ENCODE results near the gene LCE3B. TPM values are rescaled to one million over a fixed set of nuclear protein-coding genes. Genes with fewer than 3 reads are reported as not detected.

The LCE3B gene
- polyA plus RNA-seq, 1 donor from 2014 or later: not detected

DNA sequence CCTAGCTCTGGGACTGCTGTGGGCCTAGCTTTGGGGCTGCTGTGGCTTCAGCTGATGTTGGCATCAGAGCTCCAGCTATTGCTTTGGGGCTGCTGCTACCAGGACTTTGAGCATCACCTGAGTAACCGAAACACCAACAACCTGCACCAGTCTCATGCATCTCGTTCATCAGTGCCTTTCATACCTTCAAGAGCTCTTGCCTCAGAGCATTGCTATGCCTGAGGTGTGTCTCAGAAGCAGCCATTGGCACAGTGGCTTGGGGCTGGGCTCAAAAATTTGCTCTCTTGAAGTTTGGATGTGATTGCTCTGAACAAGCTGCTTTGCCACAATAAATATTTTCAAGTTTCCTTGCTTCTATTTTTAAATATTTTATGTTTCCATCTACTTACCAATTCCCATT lies 42.8 kb downstream of the LCE3B start:
- no peak overlapping the region for H2AFZ ChIP-seq (ENCODE audit: low read depth, low read length)
- no peaks in the 10 kb centered on the region for H3K27me3 ChIP-seq (ENCODE audit: insufficient read depth, low read depth, low read length)
- H3K4me3 ChIP-seq (ENCODE audit: low read length): no peak overlapping the region
- no peaks in the 10 kb centered on the region for H3F3A ChIP-seq (ENCODE audit: insufficient read depth, low read length, poor library complexity, severe bottlenecking)
- no peaks in the 10 kb centered on the region for H3K9me2 ChIP-seq (ENCODE audit: insufficient read depth, low read length)
- no peaks in the 10 kb centered on the region for H3K79me2 ChIP-seq (replicated peaks; ENCODE audit: insufficient read depth, low read length)
- H4K20me1 ChIP-seq (ENCODE audit: insufficient read depth): no peaks in the 10 kb centered on the region
- peaks cover 4% of the 10 kb centered on the region for H3K9me3 ChIP-seq (ENCODE audit: low read length)
- H3K4me2 ChIP-seq (ENCODE audit: low read length): no peak overlapping the region
- no peaks in the 10 kb centered on the region for H3K36me3 ChIP-seq (ENCODE audit: insufficient read depth, low read length)
- H3K9ac ChIP-seq (ENCODE audit: low read length): no peak overlapping the region
- TF ChIP-seq MXI1 (conservative IDR thresholded peaks at IDR 0.05; ENCODE audit: poor library complexity, severe bottlenecking): no peak
- no peak for TF ChIP-seq RAD21 (conservative IDR thresholded peaks at IDR 0.05)
- TF ChIP-seq, protein P1, sequence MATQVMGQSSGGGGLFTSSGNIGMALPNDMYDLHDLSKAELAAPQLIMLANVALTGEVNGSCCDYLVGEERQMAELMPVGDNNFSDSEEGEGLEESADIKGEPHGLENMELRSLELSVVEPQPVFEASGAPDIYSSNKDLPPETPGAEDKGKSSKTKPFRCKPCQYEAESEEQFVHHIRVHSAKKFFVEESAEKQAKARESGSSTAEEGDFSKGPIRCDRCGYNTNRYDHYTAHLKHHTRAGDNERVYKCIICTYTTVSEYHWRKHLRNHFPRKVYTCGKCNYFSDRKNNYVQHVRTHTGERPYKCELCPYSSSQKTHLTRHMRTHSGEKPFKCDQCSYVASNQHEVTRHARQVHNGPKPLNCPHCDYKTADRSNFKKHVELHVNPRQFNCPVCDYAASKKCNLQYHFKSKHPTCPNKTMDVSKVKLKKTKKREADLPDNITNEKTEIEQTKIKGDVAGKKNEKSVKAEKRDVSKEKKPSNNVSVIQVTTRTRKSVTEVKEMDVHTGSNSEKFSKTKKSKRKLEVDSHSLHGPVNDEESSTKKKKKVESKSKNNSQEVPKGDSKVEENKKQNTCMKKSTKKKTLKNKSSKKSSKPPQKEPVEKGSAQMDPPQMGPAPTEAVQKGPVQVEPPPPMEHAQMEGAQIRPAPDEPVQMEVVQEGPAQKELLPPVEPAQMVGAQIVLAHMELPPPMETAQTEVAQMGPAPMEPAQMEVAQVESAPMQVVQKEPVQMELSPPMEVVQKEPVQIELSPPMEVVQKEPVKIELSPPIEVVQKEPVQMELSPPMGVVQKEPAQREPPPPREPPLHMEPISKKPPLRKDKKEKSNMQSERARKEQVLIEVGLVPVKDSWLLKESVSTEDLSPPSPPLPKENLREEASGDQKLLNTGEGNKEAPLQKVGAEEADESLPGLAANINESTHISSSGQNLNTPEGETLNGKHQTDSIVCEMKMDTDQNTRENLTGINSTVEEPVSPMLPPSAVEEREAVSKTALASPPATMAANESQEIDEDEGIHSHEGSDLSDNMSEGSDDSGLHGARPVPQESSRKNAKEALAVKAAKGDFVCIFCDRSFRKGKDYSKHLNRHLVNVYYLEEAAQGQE (IDR thresholded peaks at IDR 0.05; ENCODE audit: borderline replicate concordance): no peak
- no peak for TF ChIP-seq TAF1 (IDR thresholded peaks at IDR 0.05; ENCODE audit: low read depth)
- no peak for TF ChIP-seq SMC3 (conservative IDR thresholded peaks at IDR 0.05; ENCODE audit: poor library complexity)
- TF ChIP-seq POLR2AphosphoS5 (IDR thresholded peaks at IDR 0.05): no peak
- TF ChIP-seq EZH2 (IDR thresholded peaks at IDR 0.05; ENCODE audit: borderline replicate concordance, insufficient read depth, low read length, poor library complexity, severe bottlenecking): no peak
- H3K27ac ChIP-seq (ENCODE audit: low read length): no peak overlapping the region

DNA sequence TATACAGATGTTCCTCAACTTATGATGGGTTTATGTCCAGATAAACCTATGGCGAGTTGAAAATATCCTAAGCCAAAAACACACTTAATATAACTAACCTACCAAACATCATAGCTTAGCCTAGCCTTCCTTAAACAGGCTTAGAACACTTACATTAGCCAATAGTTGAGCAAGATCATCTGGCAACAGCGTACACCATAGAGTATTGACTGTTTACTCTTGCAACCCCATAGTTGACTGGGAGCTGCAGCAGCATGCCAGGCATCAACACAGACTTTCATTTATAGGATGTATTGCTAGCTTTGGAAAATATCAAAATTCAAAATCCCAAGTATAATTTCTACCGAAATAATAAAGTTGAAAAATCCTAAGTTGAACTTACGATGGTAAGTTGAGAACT lies 44.1 kb downstream of the LCE3B start:
- H3K9me2 ChIP-seq (ENCODE audit: insufficient read depth, low read length): no peaks in the 10 kb centered on the region
- no peak overlapping the region for H3K4me2 ChIP-seq (ENCODE audit: low read length)
- no peaks in the 10 kb centered on the region for H4K20me1 ChIP-seq (ENCODE audit: insufficient read depth)
- no peaks in the 10 kb centered on the region for H3K79me2 ChIP-seq (replicated peaks; ENCODE audit: insufficient read depth, low read length)
- no peak overlapping the region for H3K9ac ChIP-seq (ENCODE audit: low read length)
- no peak overlapping the region for H3K4me3 ChIP-seq (ENCODE audit: low read length)
- no peaks in the 10 kb centered on the region for H3K27me3 ChIP-seq (ENCODE audit: insufficient read depth, low read depth, low read length)
- peaks cover 4% of the 10 kb centered on the region for H3K9me3 ChIP-seq (ENCODE audit: low read length)
- no peak overlapping the region for H3K27ac ChIP-seq (ENCODE audit: low read length)
- H2AFZ ChIP-seq (ENCODE audit: low read depth, low read length): no peak overlapping the region
- no peaks in the 10 kb centered on the region for H3F3A ChIP-seq (ENCODE audit: insufficient read depth, low read length, poor library complexity, severe bottlenecking)
- TF ChIP-seq POLR2AphosphoS5 (IDR thresholded peaks at IDR 0.05): no peak
- TF ChIP-seq, protein P2, sequence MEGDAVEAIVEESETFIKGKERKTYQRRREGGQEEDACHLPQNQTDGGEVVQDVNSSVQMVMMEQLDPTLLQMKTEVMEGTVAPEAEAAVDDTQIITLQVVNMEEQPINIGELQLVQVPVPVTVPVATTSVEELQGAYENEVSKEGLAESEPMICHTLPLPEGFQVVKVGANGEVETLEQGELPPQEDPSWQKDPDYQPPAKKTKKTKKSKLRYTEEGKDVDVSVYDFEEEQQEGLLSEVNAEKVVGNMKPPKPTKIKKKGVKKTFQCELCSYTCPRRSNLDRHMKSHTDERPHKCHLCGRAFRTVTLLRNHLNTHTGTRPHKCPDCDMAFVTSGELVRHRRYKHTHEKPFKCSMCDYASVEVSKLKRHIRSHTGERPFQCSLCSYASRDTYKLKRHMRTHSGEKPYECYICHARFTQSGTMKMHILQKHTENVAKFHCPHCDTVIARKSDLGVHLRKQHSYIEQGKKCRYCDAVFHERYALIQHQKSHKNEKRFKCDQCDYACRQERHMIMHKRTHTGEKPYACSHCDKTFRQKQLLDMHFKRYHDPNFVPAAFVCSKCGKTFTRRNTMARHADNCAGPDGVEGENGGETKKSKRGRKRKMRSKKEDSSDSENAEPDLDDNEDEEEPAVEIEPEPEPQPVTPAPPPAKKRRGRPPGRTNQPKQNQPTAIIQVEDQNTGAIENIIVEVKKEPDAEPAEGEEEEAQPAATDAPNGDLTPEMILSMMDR (IDR thresholded peaks at IDR 0.05; ENCODE audit: poor library complexity, severe bottlenecking): no peak
- no peak for TF ChIP-seq TAF1 (IDR thresholded peaks at IDR 0.05; ENCODE audit: low read depth)
- no peak for TF ChIP-seq RAD21 (conservative IDR thresholded peaks at IDR 0.05)
- no peak for TF ChIP-seq MXI1 (conservative IDR thresholded peaks at IDR 0.05; ENCODE audit: poor library complexity, severe bottlenecking)
- no peak for TF ChIP-seq EZH2 (IDR thresholded peaks at IDR 0.05; ENCODE audit: borderline replicate concordance, insufficient read depth, low read length, poor library complexity, severe bottlenecking)
- no peaks in the 10 kb centered on the region for H3K36me3 ChIP-seq (ENCODE audit: insufficient read depth, low read length)

DNA sequence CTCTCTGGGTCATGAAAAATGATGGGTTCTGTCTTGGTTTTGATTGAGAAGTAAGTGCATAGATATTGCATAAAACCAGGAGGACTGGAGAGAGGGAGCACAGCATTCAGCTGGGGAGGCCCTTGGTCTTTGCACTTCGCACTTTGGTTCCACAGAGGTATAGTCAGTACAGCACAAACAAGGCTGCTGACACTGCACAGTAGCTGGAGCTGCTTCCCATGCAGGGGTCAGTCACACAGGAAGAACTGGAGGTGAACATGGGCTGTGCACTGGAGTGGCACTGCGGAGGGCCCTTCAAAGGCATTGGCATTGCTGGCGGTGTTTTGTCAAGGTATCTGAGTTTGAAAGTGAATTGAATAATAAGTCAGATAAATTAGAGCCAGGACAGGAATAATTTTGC lies 45.0 kb downstream of the LCE3B start:
- Histone ChIP-seq H4K20me1 (ENCODE audit: insufficient read depth) (no peaks in the 10 kb centered on the region), H3K27ac (ENCODE audit: low read length) (no peak overlapping the region), H3K4me2 (ENCODE audit: low read length) (no peak overlapping the region), H3F3A (ENCODE audit: insufficient read depth, low read length, poor library complexity, severe bottlenecking) (no peaks in the 10 kb centered on the region), H2AFZ (ENCODE audit: low read depth, low read length) (no peak overlapping the region), H3K79me2 (replicated peaks; ENCODE audit: insufficient read depth, low read length) (no peaks in the 10 kb centered on the region), H3K9me3 (ENCODE audit: low read length) (peaks cover 4% of the 10 kb centered on the region), H3K9me2 (ENCODE audit: insufficient read depth, low read length) (no peaks in the 10 kb centered on the region), H3K9ac (ENCODE audit: low read length) (no peak overlapping the region), H3K4me3 (ENCODE audit: low read length) (no peak overlapping the region), H3K27me3 (ENCODE audit: insufficient read depth, low read depth, low read length) (no peaks in the 10 kb centered on the region), H3K36me3 (ENCODE audit: insufficient read depth, low read length) (no peaks in the 10 kb centered on the region)
- TF ChIP-seq EZH2 (IDR thresholded peaks at IDR 0.05; ENCODE audit: borderline replicate concordance, insufficient read depth, low read length, poor library complexity, severe bottlenecking): no peak
- TF ChIP-seq, protein P1 (IDR thresholded peaks at IDR 0.05; ENCODE audit: borderline replicate concordance): no peak
- TF ChIP-seq TAF1 (IDR thresholded peaks at IDR 0.05; ENCODE audit: low read depth): no peak
- TF ChIP-seq SMC3 (conservative IDR thresholded peaks at IDR 0.05; ENCODE audit: poor library complexity): no peak
- TF ChIP-seq MXI1 (conservative IDR thresholded peaks at IDR 0.05; ENCODE audit: poor library complexity, severe bottlenecking): no peak
- TF ChIP-seq, protein P2 (IDR thresholded peaks at IDR 0.05; ENCODE audit: poor library complexity, severe bottlenecking): no peak

Data from neural cell (in vitro differentiated cells).